HEK293T (cell line): ENCODE measurements around the gene ZCCHC7.

Experiments used
- FOXA1 ChIP-seq: fragments of 450-650 bp; IDR thresholded peaks from 2 replicates; pipeline ENCODE4 v1.6.1; 2016; ENCODE audit warnings: mild to moderate bottlenecking
- FOXK2 ChIP-seq: fragments of 450-650 bp; IDR thresholded peaks from 2 replicates; pipeline ENCODE4 v1.6.1; 2016; ENCODE audit warnings: mild to moderate bottlenecking
- L3MBTL2 ChIP-seq: fragments of 450-650 bp; conservative IDR thresholded peaks from 2 replicates; pipeline ENCODE4 v1.6.1; 2016; ENCODE audit warnings: mild to moderate bottlenecking
- SP1 ChIP-seq: fragments of 450-650 bp; IDR thresholded peaks from 2 replicates; pipeline ENCODE4 v1.6.1; 2017

DNA sequence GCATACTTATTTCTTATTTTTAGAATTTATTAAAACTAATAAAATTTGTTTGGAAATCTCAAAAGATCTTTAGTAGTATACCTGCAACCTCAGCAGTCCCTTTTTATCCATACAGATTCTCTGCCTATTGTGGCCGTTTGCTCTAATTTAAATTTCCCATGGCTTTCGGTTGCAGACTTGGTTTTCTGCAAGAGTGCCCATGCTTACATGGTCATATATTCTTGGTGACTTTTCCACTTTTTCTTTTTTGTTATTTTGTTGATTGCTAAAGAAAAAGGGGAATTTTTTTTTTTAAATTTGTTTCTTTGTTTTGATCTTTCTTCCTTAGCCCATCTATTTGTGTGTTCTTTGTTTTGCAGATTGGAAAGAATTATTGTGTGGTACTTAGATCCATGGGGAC, 20.6 kb downstream of the ZCCHC7 start:
- TF ChIP-seq FOXK2: no peak
- no peak for TF ChIP-seq FOXA1
- no peak for TF ChIP-seq L3MBTL2
- no peak for TF ChIP-seq SP1
